Activated CD4-positive, alpha-beta memory T cell treated with anti-CD3 and anti-CD28 coated beads for 36 hours (primary cell): ENCODE data around the gene CCN5. TPM values are rescaled to one million over a fixed set of nuclear protein-coding genes. Genes with fewer than 3 reads are reported as not detected.

ENCODE experiments used
- CTCF ChIA-PET: fragments of 350-600 bp; sonication (Branson Sonifier 250); formaldehyde crosslinking; loops from one replicate; lab custom pipeline; 2021; ENCODE audit warnings: antibody characterized with exemption, inconsistent platforms; lab: Charles Lee
- POLR2A ChIA-PET: fragments of 350-600 bp; sonication (Branson Sonifier 250); formaldehyde crosslinking; loops from one replicate; lab custom pipeline; 2021; ENCODE audit warnings: antibody characterized with exemption; lab: Charles Lee
- DNase-seq: peaks from one replicate; pipeline ENCODE4 v3.0.0-alpha.2; 2020
- H3K27ac Mint-ChIP-seq: one replicate; pipeline ENCODE4 v1.8.0; 2021; ENCODE audit warnings: mixed read lengths
- H3K27me3 Mint-ChIP-seq: one replicate; pipeline ENCODE4 v1.8.0; 2021; ENCODE audit warnings: mixed read lengths
- H3K36me3 Mint-ChIP-seq: one replicate; pipeline ENCODE4 v1.8.0; 2021; ENCODE audit warnings: mixed read lengths
- H3K4me1 Mint-ChIP-seq: one replicate; pipeline ENCODE4 v1.8.0; 2021; ENCODE audit warnings: low read depth, mixed read lengths
- H3K4me3 Mint-ChIP-seq: one replicate; pipeline ENCODE4 v1.8.0; 2021; ENCODE audit warnings: mild to moderate bottlenecking, mixed read lengths
- H3K9me3 Mint-ChIP-seq: one replicate; pipeline ENCODE4 v1.8.0; 2021; ENCODE audit warnings: mixed read lengths
- intact Hi-C: fragments of 100-400 bp; cut with micrococcal nuclease; formaldehyde crosslinking; loops from one replicate; pipeline ENCODE4 v1.15.1; 2023
- total RNA-seq, 2 experiments: library from RNA; stranded (reverse); gene quantifications; one replicate each; pipeline ENCODE4 v1.2.3, GENCODE V29; 2021

CCN5 gene
- total RNA-seq, 2 experiments from 2014 or later, result not detected

DNA sequence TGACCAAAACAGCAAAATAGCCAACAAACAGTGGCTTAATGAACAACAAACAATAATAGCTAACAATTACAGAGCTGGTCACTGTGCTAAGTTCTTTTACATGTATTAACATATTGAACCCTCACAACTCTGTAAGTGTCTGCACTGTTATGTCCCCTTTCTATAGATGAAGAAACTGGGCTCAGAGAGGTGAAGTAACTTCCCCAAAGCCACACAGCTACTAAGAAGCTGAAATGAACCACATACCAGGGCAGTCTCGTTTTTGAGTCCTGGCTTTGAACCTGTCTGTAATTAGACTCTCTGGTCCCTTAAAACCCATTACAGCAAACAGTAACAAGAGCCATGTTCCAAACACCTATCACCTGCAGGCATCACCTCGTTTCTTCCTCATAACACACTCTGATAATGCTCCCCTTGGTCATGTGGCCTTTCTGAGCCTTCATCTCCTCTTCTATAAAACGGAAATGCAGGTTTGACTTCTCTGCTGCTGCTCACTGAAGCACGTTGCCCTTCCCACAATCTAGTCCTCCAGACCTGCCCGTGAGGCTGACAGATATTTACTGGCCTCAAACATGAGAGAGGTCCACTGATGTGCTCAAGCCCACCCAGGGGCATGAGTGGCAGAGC lies 53.8 kb downstream of the CCN5 start:
- Mint-ChIP-seq H3K4me1 (no peaks in the 10 kb centered on the region), H3K4me3 (no peak overlapping the region), H3K9me3 (no peaks in the 10 kb centered on the region), H3K27me3 (peaks cover 9% of the 10 kb centered on the region), H3K27ac (no peak overlapping the region), H3K36me3 (no peaks in the 10 kb centered on the region)
- no peak for DNase-seq
- intact Hi-C loops, result no loop called here
- ChIA-PET POLR2A (no interaction called here), CTCF (interaction anchor here (1.0 kb wide), 1 partner anchor 21 kb away, joined by 3 read pairs; no protein-coding TSS in a partner anchor)

DNA sequence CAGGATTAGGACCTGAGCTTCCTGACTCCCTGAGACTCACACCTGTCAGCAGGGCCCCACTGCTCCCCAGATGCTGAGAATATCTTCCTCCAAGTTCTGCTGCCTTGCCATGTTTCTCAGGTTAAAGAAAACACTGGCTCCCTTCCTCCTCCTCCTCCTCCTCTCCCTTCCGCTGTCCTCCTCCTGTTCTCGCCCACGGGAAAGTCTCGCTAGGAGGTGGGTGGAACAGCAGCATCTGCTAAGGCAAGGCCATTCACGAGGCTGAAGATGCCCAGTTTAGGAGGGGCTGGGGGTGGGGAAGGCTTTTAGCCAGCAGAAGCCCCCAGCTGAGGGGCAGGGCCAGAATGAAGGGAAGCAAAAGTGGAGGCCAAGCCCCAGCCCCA lies 54.3 kb downstream of the CCN5 start:
- CTCF ChIA-PET, result interaction anchor here (1.0 kb wide), 1 partner anchor 22 kb away, joined by 3 read pairs; no protein-coding TSS in a partner anchor
- Mint-ChIP-seq H3K27ac (no peak overlapping the region), H3K9me3 (no peaks in the 10 kb centered on the region), H3K36me3 (no peaks in the 10 kb centered on the region), H3K27me3 (peaks cover 9% of the 10 kb centered on the region), H3K4me3 (no peak overlapping the region), H3K4me1 (no peaks in the 10 kb centered on the region)
- no peak for DNase-seq
- POLR2A ChIA-PET, result no interaction called here
- intact Hi-C loops, result no loop called here

DNA sequence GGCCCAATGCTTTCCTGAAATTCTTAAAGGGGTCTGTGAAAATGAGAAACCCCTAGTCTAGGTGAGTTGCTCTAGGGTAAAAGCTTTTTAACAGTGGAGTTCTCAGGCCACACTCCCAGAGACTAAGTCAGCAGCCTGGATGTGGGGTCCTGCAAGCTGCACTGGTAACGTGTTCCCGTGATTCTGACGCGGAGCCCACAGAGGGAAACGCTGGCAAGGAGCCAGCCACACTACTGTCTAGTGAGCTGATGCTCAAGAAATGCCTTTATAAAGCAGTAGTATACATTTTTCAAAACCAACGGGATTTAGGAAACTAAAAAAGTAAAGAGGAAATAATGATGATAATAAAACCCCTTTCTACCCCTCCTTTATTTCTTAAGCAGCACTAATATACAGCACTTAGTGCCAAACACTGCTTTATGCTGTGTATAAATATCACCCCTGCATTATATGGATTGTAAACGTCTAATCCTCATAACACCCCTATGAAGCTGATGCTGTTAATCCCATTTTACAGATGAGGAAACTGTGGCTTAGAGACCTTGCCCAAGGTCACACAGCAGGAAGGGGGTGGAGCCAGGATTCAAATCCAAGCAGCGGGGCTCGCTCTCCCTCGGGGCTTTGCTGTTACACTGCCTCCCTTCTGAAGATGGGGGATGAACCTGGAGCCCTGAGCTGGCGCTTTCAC lies 55.5 kb downstream of the CCN5 start:
- Mint-ChIP-seq H3K27ac (no peak overlapping the region), H3K27me3 (peaks cover 9% of the 10 kb centered on the region)

DNA sequence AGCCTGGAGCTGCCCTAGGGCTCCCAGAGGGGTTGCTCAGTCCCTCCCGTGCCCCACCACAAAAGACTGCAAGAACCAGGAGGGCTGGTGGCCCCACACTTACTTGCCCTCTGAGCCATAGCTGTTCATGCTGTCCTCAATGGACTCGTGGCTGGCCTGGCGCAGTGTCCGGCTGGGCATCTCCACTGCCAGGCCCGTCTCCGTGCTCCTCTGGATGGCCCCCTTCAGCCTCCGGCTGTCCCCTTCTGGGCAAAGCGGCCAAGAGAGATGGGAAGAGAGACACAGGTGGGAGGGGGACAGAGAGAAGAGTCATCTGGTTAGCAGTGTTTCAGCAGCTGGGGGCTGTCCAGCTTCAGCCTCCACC lies 56.0 kb downstream of the CCN5 start:
- intact Hi-C loops, result no loop called here
- ChIA-PET CTCF (interaction anchor here (1.3 kb wide), 1 partner anchor 23 kb away, joined by 5 read pairs; no protein-coding TSS in a partner anchor), POLR2A (no interaction called here)
- no peak for DNase-seq
- no peaks in the 10 kb centered on the region for H3K4me1 Mint-ChIP-seq
- H3K27ac Mint-ChIP-seq, result no peak overlapping the region
- H3K27me3 Mint-ChIP-seq, result peaks cover 9% of the 10 kb centered on the region
- no peak overlapping the region for H3K4me3 Mint-ChIP-seq
- no peaks in the 10 kb centered on the region for H3K36me3 Mint-ChIP-seq
- no peaks in the 10 kb centered on the region for H3K9me3 Mint-ChIP-seq

More for the DNA sequence above, 55.5 kb downstream of the CCN5 start:
- ChIA-PET CTCF (interaction anchor here (1.3 kb wide), 1 partner anchor 22 kb away, joined by 5 read pairs; no protein-coding TSS in a partner anchor), POLR2A (no interaction called here)
- H3K36me3 Mint-ChIP-seq, result no peaks in the 10 kb centered on the region
- no peak overlapping the region for H3K4me3 Mint-ChIP-seq
- intact Hi-C loops, result no loop called here
- no peaks in the 10 kb centered on the region for H3K4me1 Mint-ChIP-seq
- no peaks in the 10 kb centered on the region for H3K9me3 Mint-ChIP-seq
- no peak for DNase-seq

DNA sequence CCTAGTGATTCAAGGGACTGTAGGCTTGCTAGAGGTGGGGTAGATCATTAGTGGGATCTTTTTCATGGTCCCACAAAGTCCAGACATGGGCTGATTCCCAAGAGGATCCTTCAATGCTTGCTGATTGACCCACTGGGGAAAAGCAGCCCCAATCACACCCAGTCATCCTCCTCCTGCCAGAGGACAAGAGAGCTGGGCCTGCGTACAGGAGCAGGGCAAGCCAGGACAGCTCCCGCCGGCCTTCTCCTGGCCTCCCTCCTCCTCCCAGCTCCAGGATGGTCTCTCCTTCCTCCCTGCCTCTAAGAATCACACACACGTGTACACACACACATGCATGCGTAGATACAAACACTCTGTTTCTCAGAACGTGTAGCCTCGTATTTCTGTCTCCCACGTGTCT lies 57.5 kb downstream of the CCN5 start:
- Mint-ChIP-seq H3K27me3 (peaks cover 13% of the 10 kb centered on the region), H3K27ac (no peak overlapping the region), H3K9me3 (no peaks in the 10 kb centered on the region), H3K4me3 (no peak overlapping the region), H3K4me1 (no peaks in the 10 kb centered on the region), H3K36me3 (no peaks in the 10 kb centered on the region)
- intact Hi-C loops, result no loop called here
- no peak for DNase-seq
- ChIA-PET POLR2A (no interaction called here), CTCF (no interaction called here)

DNA sequence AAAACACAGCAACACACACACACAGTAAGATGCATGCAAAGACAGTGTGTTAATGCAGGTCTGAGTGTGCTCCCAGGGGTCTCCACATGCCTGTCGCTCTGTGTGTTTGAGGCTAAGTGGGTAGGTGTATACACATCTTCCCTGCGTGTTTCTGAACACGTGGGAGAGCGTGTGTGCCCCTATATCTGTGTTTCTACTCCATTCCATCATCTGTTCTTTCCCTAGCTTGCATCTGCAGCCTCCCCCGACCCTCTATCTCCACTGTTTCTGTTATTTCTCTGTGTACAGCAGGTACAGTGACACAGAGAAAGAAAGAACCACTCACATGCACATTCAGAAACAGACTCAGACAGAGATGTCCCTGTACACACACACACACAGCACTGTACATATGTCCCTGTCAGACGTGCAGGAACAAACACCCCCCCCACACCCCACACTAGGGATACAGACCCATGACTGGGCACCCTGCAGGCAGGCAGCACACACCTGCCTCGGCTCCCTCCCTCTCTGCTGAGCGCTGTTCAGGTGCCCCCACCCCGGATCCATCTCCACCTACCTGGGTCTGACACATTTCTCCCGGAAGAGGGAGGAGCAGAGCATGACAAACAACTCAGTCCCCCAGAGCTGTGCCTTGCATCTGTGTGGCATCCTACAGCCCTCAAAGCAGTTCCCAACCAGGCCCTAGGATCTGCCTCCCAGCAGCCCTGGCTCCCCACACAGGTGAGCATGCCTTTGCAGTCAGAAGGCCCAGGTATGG lies 58.1 kb downstream of the CCN5 start:
- H3K9me3 Mint-ChIP-seq, result no peaks in the 10 kb centered on the region
- POLR2A ChIA-PET, result no interaction called here
- intact Hi-C loops, result no loop called here
- no peak for DNase-seq
- H3K36me3 Mint-ChIP-seq, result no peaks in the 10 kb centered on the region
- H3K4me1 Mint-ChIP-seq, result no peaks in the 10 kb centered on the region
- CTCF ChIA-PET, result no interaction called here
- no peak overlapping the region for H3K4me3 Mint-ChIP-seq
- H3K27me3 Mint-ChIP-seq, result peaks cover 13% of the 10 kb centered on the region
- H3K27ac Mint-ChIP-seq, result no peak overlapping the region

DNA sequence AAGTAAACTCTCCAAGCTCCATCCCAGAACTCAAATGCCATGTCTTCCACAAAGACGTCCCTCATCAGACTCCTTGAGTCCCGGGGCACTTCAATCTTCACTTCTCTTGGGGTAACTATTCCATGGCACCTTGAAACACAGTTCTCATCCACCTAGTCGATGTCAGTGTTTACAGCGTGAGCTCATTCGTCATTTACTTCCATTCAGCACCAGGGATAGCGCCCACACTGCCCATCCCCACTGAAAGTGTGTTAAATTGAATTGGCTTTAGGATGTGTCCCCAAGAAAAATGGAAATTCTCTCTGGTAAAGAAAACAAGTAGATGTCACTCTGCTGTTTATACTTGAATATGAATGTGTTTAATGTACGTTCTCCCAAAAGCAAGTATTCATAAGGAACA lies 61.8 kb downstream of the CCN5 start:
- H3K4me1 Mint-ChIP-seq, result no peaks in the 10 kb centered on the region
- no peak overlapping the region for H3K27ac Mint-ChIP-seq
- H3K36me3 Mint-ChIP-seq, result no peaks in the 10 kb centered on the region
- H3K27me3 Mint-ChIP-seq, result peaks cover 13% of the 10 kb centered on the region
- peak; percentile 21 for DNase-seq
- intact Hi-C loops, result no loop called here
- ChIA-PET POLR2A (no interaction called here), CTCF (interaction anchor here (0.9 to 1.2 kb wide), 4 partner anchors 9 to 335 kb away, joined by 3 to 5 read pairs (median 4); no protein-coding TSS in a partner anchor)
- no peaks in the 10 kb centered on the region for H3K9me3 Mint-ChIP-seq
- H3K4me3 Mint-ChIP-seq, result no peak overlapping the region

Other genes starting within 250 kb of the CCN5 start
- 10 to 100 TPM; 18.1 to 18.6 TPM for gene TTPAL, start 239.5 kb upstream of the CCN5 start, total RNA-seq
- gene SERINC3, start 193.3 kb upstream of the CCN5 start, total RNA-seq, result 10 to 100 TPM; 57.3 to 58.6 TPM
- gene PKIG, start 132.8 kb upstream of the CCN5 start, total RNA-seq, result 1 to 10 TPM; 2.9 to 4.1 TPM
- 10 to 100 TPM; 35.7 to 38.0 TPM for gene ADA, start 63.7 kb upstream of the CCN5 start, total RNA-seq
- under 1 TPM; 0.71 to 0.77 TPM for gene KCNK15, start 30.5 kb downstream of the CCN5 start, total RNA-seq
- not detected for gene RIMS4, start 95.2 kb downstream of the CCN5 start, total RNA-seq
- gene YWHAB, start 170.3 kb downstream of the CCN5 start, total RNA-seq, result 100 to 1,000 TPM; 280 to 284 TPM
- 10 to 100 TPM; 61.5 to 70.7 TPM for gene PABPC1L, start 194.7 kb downstream of the CCN5 start, total RNA-seq
- 10 to 100 TPM; 56.3 to 58.4 TPM for gene TOMM34, start 245.0 kb downstream of the CCN5 start, total RNA-seq